Fibroblast of lung (primary cell): Measurements from ENCODE around the gene SRP9. TPM values are rescaled to one million over a fixed set of nuclear protein-coding genes. Genes with fewer than 3 reads are reported as not detected.

ENCODE experiments used
- DNase-seq, 2 donors: peaks; one replicate each; pipeline versions ENCODE4 v3.0.0 to v3.0.0-alpha.2; 2010; ENCODE audit warnings: low read depth in 2 of 2
- H2AFZ ChIP-seq: 2 replicates; pipeline ENCODE4 v1.5.1; 2012; ENCODE audit warnings: low read length, control low read depth, inconsistent platforms
- H3K27ac ChIP-seq: 2 replicates; pipeline ENCODE4 v1.5.1; 2011; ENCODE audit warnings: low read length, control low read depth; ENCODE audit not compliant: insufficient read depth
- H3K27me3 ChIP-seq: 2 replicates; pipeline ENCODE4 v1.5.1; 2011; ENCODE audit warnings: mild to moderate bottlenecking, low read length; ENCODE audit not compliant: control insufficient read depth, insufficient read depth
- H3K36me3 ChIP-seq: 2 replicates; pipeline ENCODE4 v1.5.1; 2011; ENCODE audit warnings: low read length; ENCODE audit not compliant: control insufficient read depth, insufficient read depth
- H3K4me1 ChIP-seq: 2 replicates; pipeline ENCODE4 v1.5.1; 2011; ENCODE audit warnings: low read length; ENCODE audit not compliant: control insufficient read depth, insufficient read depth; ENCODE audit errors: extremely low read depth
- H3K4me2 ChIP-seq: 2 replicates; pipeline ENCODE4 v1.5.1; 2011; ENCODE audit warnings: low read length, control low read depth; ENCODE audit not compliant: insufficient read depth; ENCODE audit errors: extremely low read depth
- H3K4me3 ChIP-seq, 4 experiments: fragments of 200-600 bp in 1 of 4; sonication (generic) in 1 of 4; replicated peaks in 1 of 4; 2 replicates each; pipeline ENCODE4 v1.5.1; 2011 to 2016; ENCODE audit warnings: low read length in 4 of 4, low read depth in 3 of 4, mild to moderate bottlenecking in 3 of 4, control low read depth in 2 of 4, inconsistent platforms in 1 of 4, mixed read lengths in 1 of 4; ENCODE audit not compliant: insufficient read depth in 1 of 4; ENCODE audit errors: control extremely low read depth in 1 of 4
- H3K79me2 ChIP-seq: 2 replicates; pipeline ENCODE4 v1.5.1; 2012; ENCODE audit warnings: mild to moderate bottlenecking, low read length, inconsistent platforms; ENCODE audit not compliant: control insufficient read depth, insufficient read depth
- H3K9ac ChIP-seq: 2 replicates; pipeline ENCODE4 v1.5.1; 2011; ENCODE audit warnings: mild to moderate bottlenecking, low read length, control low read depth; ENCODE audit not compliant: insufficient read depth
- H3K9me3 ChIP-seq: 2 replicates; pipeline ENCODE4 v1.5.1; 2012; ENCODE audit warnings: low read depth, low read length; ENCODE audit not compliant: control insufficient read depth, insufficient read depth
- H4K20me1 ChIP-seq: 2 replicates; pipeline ENCODE4 v1.5.1; 2011; ENCODE audit warnings: low read length; ENCODE audit not compliant: control insufficient read depth, insufficient read depth; ENCODE audit errors: extremely low read depth
- EZH2 ChIP-seq: IDR thresholded peaks from 2 replicates; pipeline ENCODE4 v1.5.1; 2012; ENCODE audit warnings: low read length, control low read depth, mild to moderate bottlenecking; ENCODE audit errors: missing control alignments
- polyA plus RNA-seq, 2 donors: library from polyadenylated mRNA; depleted of rRNA in 1 of 2; stranded (reverse) in 1 of 2; unstranded in 1 of 2; fragments of >200 nt; gene quantifications; 2 replicates each; pipeline ENCODE4 v1.2.1, GENCODE V29; 2011 to 2012; ENCODE audit warnings: missing spikeins in 1 of 2
- total RNA-seq: library from RNA; depleted of rRNA; stranded (reverse); fragments of >200 nt; gene quantifications from 2 replicates; pipeline ENCODE4 v1.2.1, GENCODE V29; 2014
- TF ChIP-seq, protein P1 (sequence below), 2 donors: IDR thresholded peaks in 1 of 2; conservative IDR thresholded peaks in 1 of 2; 1 replicate in 1 of 2; 2 replicates in 1 of 2; pipeline ENCODE4 v1.5.1; 2011 to 2012; ENCODE audit warnings: low read length in 2 of 2, control low read depth in 1 of 2, inconsistent platforms in 1 of 2, low read depth in 1 of 2, mild to moderate bottlenecking in 1 of 2

The SRP9 gene
- total and polyA plus RNA-seq, 2 donors (not counting 1 experiment from before 2014, with no cell fraction given) = 202 to 442 TPM

DNA sequence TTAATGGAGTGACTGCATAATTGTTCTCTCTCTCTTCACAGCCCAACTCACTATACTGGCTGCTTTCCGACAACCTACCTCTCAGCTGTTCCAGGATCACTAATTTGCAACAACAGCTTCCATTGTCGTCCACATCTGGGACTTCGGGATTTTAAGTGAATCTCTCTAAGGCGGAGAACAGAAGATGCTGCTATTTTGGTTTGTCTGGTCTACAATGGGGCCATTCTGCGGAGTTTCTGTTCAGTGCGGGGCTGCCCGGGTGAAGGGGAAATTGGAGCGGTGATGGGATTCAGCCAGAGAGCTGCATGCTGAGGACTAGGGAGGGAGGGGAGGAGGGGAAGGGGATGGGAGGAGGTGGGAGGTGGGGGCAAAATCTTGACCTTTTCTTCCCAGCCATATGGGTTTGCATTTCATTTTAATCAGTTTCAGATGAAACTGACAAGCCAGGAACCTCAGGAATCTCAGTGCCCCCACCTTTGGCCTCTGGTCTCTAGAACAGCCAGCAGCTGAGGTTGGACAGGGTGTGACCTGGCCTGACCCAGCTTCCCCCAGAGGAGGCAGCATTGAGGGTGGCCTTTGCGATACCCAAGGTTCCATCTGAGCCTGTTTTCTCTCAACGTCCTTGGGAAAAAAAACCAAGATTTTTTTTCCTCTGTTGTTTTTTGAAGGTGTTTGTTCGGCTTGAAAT, 6.9 kb upstream of the SRP9 start:
- Histone ChIP-seq H3K9ac (no peak overlapping the region), H3K4me3 (no peak overlapping the region), H3K27ac (no peak overlapping the region), H2AFZ (no peak overlapping the region), H3K4me1 (peaks cover 23% of the 10 kb centered on the region), H4K20me1 (no peaks in the 10 kb centered on the region), H3K9me3 (no peaks in the 10 kb centered on the region), H3K79me2 (no peaks in the 10 kb centered on the region), H3K4me2 (no peak overlapping the region), H3K27me3 (no peaks in the 10 kb centered on the region), H3K36me3 (no peaks in the 10 kb centered on the region)
- DNase-seq = no peak
- TF ChIP-seq, protein P1, sequence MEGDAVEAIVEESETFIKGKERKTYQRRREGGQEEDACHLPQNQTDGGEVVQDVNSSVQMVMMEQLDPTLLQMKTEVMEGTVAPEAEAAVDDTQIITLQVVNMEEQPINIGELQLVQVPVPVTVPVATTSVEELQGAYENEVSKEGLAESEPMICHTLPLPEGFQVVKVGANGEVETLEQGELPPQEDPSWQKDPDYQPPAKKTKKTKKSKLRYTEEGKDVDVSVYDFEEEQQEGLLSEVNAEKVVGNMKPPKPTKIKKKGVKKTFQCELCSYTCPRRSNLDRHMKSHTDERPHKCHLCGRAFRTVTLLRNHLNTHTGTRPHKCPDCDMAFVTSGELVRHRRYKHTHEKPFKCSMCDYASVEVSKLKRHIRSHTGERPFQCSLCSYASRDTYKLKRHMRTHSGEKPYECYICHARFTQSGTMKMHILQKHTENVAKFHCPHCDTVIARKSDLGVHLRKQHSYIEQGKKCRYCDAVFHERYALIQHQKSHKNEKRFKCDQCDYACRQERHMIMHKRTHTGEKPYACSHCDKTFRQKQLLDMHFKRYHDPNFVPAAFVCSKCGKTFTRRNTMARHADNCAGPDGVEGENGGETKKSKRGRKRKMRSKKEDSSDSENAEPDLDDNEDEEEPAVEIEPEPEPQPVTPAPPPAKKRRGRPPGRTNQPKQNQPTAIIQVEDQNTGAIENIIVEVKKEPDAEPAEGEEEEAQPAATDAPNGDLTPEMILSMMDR (conservative IDR thresholded peaks at IDR 0.05 in 1 of 2, IDR thresholded peaks at IDR 0.05 in 1 of 2; ENCODE audit: low read depth in 1 of 2, low read length in 2 of 2) = no peak
- TF ChIP-seq EZH2 = no peak

DNA sequence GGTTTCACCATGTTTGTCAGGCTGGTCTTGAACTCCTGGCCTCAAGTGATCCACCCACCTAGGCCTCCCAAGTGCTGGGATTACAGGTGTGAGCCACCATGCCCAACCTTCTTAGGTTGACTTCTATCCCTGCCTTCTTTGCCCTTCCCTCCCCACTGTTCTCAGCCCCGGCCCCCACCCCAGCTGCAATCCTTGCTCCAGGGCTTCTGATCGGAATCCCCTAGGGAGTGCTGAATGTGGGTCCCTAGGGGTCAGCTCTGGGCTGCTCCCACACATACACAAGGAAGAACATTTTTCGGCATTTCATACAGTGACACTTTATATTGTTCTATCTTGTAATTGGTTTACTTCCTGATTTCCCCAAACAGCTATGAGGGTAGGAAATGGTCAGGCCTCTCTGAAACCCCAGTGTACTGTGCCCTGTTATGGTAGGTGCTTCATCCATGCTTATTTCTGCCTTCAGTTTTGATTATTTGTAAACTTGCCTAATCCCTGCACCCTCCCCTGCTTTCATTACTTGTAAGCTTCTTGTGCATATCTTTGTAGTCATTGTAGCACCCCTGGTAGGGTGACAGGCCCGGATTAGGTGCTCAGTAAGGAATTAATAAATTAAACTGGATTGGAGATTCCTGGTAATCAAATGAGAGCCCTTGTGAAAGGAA, 5.8 kb upstream of the SRP9 start:
- peak overlapping the region; percentile 37 for H2AFZ ChIP-seq
- no peaks in the 10 kb centered on the region for H3K36me3 ChIP-seq
- H3K4me2 ChIP-seq = no peak overlapping the region
- no peaks in the 10 kb centered on the region for H4K20me1 ChIP-seq
- no peaks in the 10 kb centered on the region for H3K9me3 ChIP-seq
- no peak for DNase-seq
- H3K9ac ChIP-seq = no peak overlapping the region
- H3K27me3 ChIP-seq = no peaks in the 10 kb centered on the region
- no peak overlapping the region for H3K27ac ChIP-seq
- no peak overlapping the region for H3K4me3 ChIP-seq
- H3K4me1 ChIP-seq = peaks cover 14% of the 10 kb centered on the region
- H3K79me2 ChIP-seq = no peaks in the 10 kb centered on the region
- TF ChIP-seq EZH2 = no peak
- TF ChIP-seq, protein P1 (conservative IDR thresholded peaks at IDR 0.05 in 1 of 2, IDR thresholded peaks at IDR 0.05 in 1 of 2; ENCODE audit: low read depth in 1 of 2, low read length in 2 of 2) = no peak

DNA sequence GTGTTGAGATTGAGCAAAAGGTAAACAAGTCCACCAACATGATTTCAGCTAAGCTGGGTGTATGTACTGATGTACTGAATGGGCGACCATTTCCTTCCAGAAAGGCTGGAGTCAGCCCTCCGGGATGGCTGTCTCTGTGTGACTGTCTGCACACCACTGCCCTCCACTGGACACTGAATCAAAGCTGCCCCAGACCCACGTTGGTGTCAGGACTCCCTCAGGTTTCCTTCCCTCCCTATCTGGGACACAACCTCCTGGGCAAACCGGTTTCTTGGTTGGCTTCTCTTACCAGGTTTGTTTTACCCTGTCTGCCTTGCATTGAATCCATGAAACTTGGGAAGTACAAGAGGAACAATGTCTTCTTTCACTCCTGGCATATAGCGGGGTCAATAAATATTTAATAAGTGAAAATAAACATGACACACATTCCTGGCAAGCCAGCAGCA, 5.3 kb upstream of the SRP9 start:
- Histone ChIP-seq H3K27ac (no peak overlapping the region), H4K20me1 (no peaks in the 10 kb centered on the region), H3K4me1 (peaks cover 11% of the 10 kb centered on the region), H3K79me2 (no peaks in the 10 kb centered on the region), H3K4me2 (no peak overlapping the region), H3K9me3 (no peaks in the 10 kb centered on the region), H3K36me3 (no peaks in the 10 kb centered on the region), H3K4me3 (no peak overlapping the region), H3K9ac (no peak overlapping the region), H3K27me3 (no peaks in the 10 kb centered on the region), H2AFZ (no peak overlapping the region)
- DNase-seq = peak; percentile 77 to 90
- no peak for TF ChIP-seq EZH2
- TF ChIP-seq, protein P1 (conservative IDR thresholded peaks at IDR 0.05 in 1 of 2, IDR thresholded peaks at IDR 0.05 in 1 of 2; ENCODE audit: low read depth in 1 of 2, low read length in 2 of 2) = peak; percentile 90 to 94
